ENCODE measurements around the gene ITGB8. TPM values are rescaled to one million over a fixed set of nuclear protein-coding genes. Genes with fewer than 3 reads are reported as not detected.

ITGB8 gene
- total RNA-seq, 1 donor from 2014 or later = 1.5 TPM

- Histone ChIP-seq H3K27me3 (ENCODE audit: low read depth) (no peaks in the 10 kb centered on the region), H3K9me3 (replicated peaks) (no peaks in the 10 kb centered on the region), H3K27ac (replicated peaks) (no peak overlapping the region), H3K4me3 (no peak overlapping the region), H3K36me3 (no peaks in the 10 kb centered on the region), H3K4me1 (peaks cover 28% of the 10 kb centered on the region)
- TF ChIP-seq, protein P1, sequence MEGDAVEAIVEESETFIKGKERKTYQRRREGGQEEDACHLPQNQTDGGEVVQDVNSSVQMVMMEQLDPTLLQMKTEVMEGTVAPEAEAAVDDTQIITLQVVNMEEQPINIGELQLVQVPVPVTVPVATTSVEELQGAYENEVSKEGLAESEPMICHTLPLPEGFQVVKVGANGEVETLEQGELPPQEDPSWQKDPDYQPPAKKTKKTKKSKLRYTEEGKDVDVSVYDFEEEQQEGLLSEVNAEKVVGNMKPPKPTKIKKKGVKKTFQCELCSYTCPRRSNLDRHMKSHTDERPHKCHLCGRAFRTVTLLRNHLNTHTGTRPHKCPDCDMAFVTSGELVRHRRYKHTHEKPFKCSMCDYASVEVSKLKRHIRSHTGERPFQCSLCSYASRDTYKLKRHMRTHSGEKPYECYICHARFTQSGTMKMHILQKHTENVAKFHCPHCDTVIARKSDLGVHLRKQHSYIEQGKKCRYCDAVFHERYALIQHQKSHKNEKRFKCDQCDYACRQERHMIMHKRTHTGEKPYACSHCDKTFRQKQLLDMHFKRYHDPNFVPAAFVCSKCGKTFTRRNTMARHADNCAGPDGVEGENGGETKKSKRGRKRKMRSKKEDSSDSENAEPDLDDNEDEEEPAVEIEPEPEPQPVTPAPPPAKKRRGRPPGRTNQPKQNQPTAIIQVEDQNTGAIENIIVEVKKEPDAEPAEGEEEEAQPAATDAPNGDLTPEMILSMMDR (IDR thresholded peaks at IDR 0.05; ENCODE audit: borderline replicate concordance) = no peak
- no peak for DNase-seq
- intact Hi-C loops (cut with micrococcal nuclease) = no loop called here
These were observed 79.3 kb downstream of the ITGB8 start for GRCh38 chr7:20409961-20410360.

DNA sequence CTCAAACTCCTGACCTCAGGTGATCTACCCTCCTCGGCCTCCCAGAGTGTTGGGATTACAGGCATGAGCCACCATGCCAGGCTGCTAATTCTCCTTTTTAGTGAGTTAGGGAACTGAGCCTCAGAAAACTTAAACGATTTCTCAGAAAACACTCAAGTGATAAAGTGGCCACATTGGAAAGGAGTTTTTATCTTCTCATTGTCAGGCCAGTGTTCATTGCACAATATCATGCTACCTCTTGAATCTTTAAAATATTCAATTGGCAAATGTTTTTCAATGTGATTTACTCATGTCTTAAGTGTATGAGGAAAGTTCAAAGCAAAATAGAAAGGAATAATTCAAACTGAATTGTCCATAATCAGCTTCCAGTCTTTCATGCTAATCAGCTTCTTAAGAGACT lies 80.7 kb downstream of the ITGB8 start:
- no peaks in the 10 kb centered on the region for H3K9me3 ChIP-seq (replicated peaks)
- H3K4me1 ChIP-seq = peaks cover 28% of the 10 kb centered on the region
- H3K4me3 ChIP-seq = no peak overlapping the region
- H3K36me3 ChIP-seq = no peaks in the 10 kb centered on the region
- H3K27ac ChIP-seq (replicated peaks) = no peak overlapping the region
- intact Hi-C loops (cut with micrococcal nuclease) = no loop called here
- TF ChIP-seq, protein P1 (IDR thresholded peaks at IDR 0.05; ENCODE audit: borderline replicate concordance) = no peak
- no peak for DNase-seq
- no peaks in the 10 kb centered on the region for H3K27me3 ChIP-seq (ENCODE audit: low read depth)

DNA sequence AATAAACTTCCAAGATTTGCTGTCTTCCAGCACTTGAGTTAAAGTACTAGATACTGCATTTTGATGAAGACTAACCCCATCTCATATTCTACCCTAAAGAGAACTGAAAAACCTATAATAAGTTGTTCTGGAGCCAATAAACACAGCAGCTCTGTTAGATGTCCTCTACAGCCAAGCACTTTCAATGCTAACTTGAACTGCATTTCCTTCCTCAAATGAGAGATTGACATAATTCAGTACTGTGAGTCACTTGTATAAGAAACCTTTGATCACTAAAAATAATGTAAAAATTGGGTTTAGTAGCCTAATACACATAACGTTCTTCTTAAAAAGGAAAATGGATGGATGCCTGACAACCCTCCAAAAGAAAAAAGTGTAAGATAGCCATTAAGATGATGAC lies 81.3 kb downstream of the ITGB8 start:
- TF ChIP-seq, protein P1 (IDR thresholded peaks at IDR 0.05; ENCODE audit: borderline replicate concordance) = no peak

DNA sequence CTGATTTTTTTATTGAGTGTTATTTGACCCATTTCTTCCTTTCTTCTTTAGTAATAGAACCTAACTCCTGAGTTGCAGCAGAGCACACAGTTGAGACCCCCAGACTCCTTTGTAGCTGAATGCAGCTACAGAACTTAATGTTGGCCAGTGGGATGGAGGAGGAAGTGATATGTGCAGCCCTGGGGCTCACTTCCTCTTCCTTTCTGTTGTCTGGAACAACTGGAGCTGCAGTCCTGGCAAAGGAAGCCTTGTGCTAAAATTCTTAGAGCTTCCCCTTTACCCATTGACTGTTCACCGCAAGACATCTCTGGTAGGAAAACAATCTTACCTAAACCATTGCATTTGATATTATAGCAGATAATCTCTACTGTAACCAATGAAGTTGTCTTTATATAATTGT lies 86.6 kb downstream of the ITGB8 start:
- Histone ChIP-seq H3K4me3 (no peak overlapping the region), H3K27ac (replicated peaks) (no peak overlapping the region), H3K9me3 (replicated peaks) (no peaks in the 10 kb centered on the region), H3K27me3 (ENCODE audit: low read depth) (no peaks in the 10 kb centered on the region), H3K36me3 (no peaks in the 10 kb centered on the region), H3K4me1 (no peaks in the 10 kb centered on the region)
- intact Hi-C loops (cut with micrococcal nuclease) = no loop called here
- TF ChIP-seq, protein P1 (IDR thresholded peaks at IDR 0.05; ENCODE audit: borderline replicate concordance) = no peak
- DNase-seq = no peak

More for the DNA sequence above, 81.3 kb downstream of the ITGB8 start:
- no peak overlapping the region for H3K27ac ChIP-seq (replicated peaks)
- intact Hi-C loops (cut with micrococcal nuclease) = no loop called here
- DNase-seq = no peak
- no peak overlapping the region for H3K4me3 ChIP-seq
- H3K27me3 ChIP-seq (ENCODE audit: low read depth) = no peaks in the 10 kb centered on the region
- no peaks in the 10 kb centered on the region for H3K36me3 ChIP-seq
- peaks cover 22% of the 10 kb centered on the region for H3K4me1 ChIP-seq
- H3K9me3 ChIP-seq (replicated peaks) = no peaks in the 10 kb centered on the region

- no peaks in the 10 kb centered on the region for H3K36me3 ChIP-seq
- no peaks in the 10 kb centered on the region for H3K9me3 ChIP-seq (replicated peaks)
- DNase-seq = no peak
- intact Hi-C loops (cut with micrococcal nuclease) = no loop called here
- H3K27ac ChIP-seq (replicated peaks) = no peak overlapping the region
- TF ChIP-seq, protein P1 (IDR thresholded peaks at IDR 0.05; ENCODE audit: borderline replicate concordance) = no peak
- H3K4me1 ChIP-seq = no peaks in the 10 kb centered on the region
- no peak overlapping the region for H3K4me3 ChIP-seq
- no peaks in the 10 kb centered on the region for H3K27me3 ChIP-seq (ENCODE audit: low read depth)
These were observed 87.1 kb downstream of the ITGB8 start for GRCh38 chr7:20417675-20418382.
